GM06990 (cell line): Measurements from ENCODE around the gene CD19.
A peak's percentile ranks its signal among the peaks of the same experiment; 100 is the strongest.

Source experiments
- DNase-seq: peaks from one replicate; pipeline ENCODE4 v3.0.0-alpha.2; 2011; ENCODE audit not compliant: insufficient read length; ENCODE audit errors: extremely low read depth
- H3K27me3 ChIP-seq: replicated peaks from 2 replicates; pipeline ENCODE4 v1.6.0; 2011; ENCODE audit warnings: low read length; ENCODE audit not compliant: control insufficient read depth, insufficient read depth
- H3K36me3 ChIP-seq: 2 replicates; pipeline ENCODE4 v1.5.1; 2011; ENCODE audit warnings: low read length; ENCODE audit not compliant: control insufficient read depth, insufficient read depth
- H3K4me3 ChIP-seq: replicated peaks from 2 replicates; pipeline ENCODE4 v1.5.1; 2011; ENCODE audit warnings: low read depth, mild to moderate bottlenecking, control low read depth, low read length
- TF ChIP-seq, protein P1 (sequence below): IDR thresholded peaks from 2 replicates; pipeline ENCODE4 v1.5.1; 2011; ENCODE audit warnings: low read length, control low read depth, mild to moderate bottlenecking, inconsistent platforms; ENCODE audit not compliant: insufficient read depth, poor library complexity, severe bottlenecking

Gene CD19

DNA sequence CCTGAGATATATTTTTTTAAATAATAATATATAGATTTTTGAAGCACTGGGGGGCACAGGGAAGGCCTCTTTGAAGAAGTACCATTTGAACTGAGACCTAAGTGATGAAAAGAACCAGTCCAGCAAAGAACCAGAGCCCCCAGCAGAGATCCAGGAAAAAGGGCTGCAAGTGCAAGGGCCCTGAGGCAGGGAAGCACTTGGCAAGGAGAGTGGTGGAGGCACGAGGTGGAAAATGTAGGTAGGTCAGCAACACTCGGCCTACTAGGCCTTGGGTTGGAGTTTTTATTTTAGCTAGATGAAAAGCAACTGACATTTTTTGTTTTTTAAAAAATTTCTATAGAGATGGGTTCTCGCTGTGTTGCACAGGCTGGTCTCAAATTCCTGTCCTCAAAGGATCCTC, 1.6 kb upstream of the CD19 start:
- TF ChIP-seq, protein P1, sequence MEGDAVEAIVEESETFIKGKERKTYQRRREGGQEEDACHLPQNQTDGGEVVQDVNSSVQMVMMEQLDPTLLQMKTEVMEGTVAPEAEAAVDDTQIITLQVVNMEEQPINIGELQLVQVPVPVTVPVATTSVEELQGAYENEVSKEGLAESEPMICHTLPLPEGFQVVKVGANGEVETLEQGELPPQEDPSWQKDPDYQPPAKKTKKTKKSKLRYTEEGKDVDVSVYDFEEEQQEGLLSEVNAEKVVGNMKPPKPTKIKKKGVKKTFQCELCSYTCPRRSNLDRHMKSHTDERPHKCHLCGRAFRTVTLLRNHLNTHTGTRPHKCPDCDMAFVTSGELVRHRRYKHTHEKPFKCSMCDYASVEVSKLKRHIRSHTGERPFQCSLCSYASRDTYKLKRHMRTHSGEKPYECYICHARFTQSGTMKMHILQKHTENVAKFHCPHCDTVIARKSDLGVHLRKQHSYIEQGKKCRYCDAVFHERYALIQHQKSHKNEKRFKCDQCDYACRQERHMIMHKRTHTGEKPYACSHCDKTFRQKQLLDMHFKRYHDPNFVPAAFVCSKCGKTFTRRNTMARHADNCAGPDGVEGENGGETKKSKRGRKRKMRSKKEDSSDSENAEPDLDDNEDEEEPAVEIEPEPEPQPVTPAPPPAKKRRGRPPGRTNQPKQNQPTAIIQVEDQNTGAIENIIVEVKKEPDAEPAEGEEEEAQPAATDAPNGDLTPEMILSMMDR = no peak
- Histone ChIP-seq H3K36me3 (peaks cover 9% of the 10 kb centered on the region), H3K27me3 (no peaks in the 10 kb centered on the region), H3K4me3 (no peak overlapping the region)
- DNase-seq = no peak

DNA sequence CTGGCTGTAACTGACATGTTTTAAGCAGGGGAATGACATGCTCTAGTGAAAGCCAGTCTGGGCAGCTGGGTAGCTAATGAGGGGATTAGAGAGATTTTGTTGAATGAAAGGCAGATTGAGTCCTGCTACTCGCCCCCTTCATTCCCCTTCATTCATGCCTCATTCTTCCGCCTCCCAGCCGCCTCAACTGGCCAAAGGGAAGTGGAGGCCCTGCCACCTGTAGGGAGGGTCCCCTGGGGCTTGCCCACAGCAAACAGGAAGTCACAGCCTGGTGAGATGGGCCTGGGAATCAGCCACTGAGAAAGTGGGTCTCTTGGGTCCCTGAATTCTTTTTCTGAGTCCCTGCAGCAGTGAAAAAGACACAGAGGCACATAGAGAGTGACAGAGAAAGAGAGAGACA, 1.1 kb upstream of the CD19 start:
- no peak overlapping the region; the same call in 1 of the 2 replicates for H3K4me3 ChIP-seq
- peaks cover 11% of the 10 kb centered on the region for H3K36me3 ChIP-seq
- peak; percentile 49 for DNase-seq
- H3K27me3 ChIP-seq = no peaks in the 10 kb centered on the region
- TF ChIP-seq, protein P1 = no peak

DNA sequence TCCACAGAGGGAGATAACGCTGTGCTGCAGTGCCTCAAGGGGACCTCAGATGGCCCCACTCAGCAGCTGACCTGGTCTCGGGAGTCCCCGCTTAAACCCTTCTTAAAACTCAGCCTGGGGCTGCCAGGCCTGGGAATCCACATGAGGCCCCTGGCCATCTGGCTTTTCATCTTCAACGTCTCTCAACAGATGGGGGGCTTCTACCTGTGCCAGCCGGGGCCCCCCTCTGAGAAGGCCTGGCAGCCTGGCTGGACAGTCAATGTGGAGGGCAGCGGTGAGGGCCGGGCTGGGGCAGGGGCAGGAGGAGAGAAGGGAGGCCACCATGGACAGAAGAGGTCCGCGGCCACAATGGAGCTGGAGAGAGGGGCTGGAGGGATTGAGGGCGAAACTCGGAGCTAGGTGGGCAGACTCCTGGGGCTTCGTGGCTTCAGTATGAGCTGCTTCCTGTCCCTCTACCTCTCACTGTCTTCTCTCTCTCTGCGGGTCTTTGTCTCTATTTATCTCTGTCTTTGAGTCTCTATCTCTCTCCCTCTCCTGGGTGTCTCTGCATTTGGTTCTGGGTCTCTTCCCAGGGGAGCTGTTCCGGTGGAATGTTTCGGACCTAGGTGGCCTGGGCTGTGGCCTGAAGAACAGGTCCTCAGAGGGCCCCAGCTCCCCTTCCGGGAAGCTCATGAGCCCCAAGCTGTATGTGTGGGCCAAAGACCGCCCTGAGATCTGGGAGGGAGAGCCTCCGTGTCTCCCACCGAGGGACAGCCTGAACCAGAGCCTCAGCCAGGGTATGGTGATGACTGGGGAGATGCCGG, 769 bp downstream of the CD19 start:
- DNase-seq = no peak
- no peaks in the 10 kb centered on the region for H3K27me3 ChIP-seq
- H3K36me3 ChIP-seq = peaks cover 21% of the 10 kb centered on the region
- H3K4me3 ChIP-seq = peak overlapping the region; percentile 88
- TF ChIP-seq, protein P1 = peak; percentile 30

DNA sequence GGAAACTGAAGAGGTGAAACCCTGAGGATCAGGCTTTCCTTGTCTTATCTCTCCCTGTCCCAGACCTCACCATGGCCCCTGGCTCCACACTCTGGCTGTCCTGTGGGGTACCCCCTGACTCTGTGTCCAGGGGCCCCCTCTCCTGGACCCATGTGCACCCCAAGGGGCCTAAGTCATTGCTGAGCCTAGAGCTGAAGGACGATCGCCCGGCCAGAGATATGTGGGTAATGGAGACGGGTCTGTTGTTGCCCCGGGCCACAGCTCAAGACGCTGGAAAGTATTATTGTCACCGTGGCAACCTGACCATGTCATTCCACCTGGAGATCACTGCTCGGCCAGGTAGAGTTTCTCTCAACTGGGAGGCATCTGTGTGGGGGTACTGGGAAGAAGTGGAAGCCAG, 1.4 kb downstream of the CD19 start:
- TF ChIP-seq, protein P1 = no peak
- no peak for DNase-seq
- H3K36me3 ChIP-seq = peaks cover 24% of the 10 kb centered on the region
- H3K27me3 ChIP-seq = no peaks in the 10 kb centered on the region
- peak overlapping the region; percentile 88 for H3K4me3 ChIP-seq

DNA sequence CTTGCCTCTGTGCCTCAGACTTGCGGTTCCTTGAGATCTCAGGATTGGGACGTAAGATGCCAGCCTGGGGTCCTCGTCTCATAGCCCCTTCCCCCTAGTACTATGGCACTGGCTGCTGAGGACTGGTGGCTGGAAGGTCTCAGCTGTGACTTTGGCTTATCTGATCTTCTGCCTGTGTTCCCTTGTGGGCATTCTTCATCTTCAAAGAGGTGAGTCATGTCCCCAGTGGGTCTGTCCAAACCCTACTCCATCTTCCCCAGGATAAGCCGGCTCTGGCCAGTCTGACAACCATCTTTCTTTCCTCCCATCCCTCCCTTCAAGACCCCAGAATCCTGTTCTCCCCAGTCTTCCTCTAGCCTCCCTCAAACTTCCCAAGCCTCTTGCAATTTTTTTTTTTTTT, 3.6 kb downstream of the CD19 start:
- Histone ChIP-seq H3K4me3 (no peak overlapping the region), H3K36me3 (peaks cover 34% of the 10 kb centered on the region), H3K27me3 (no peaks in the 10 kb centered on the region)
- TF ChIP-seq, protein P1 = no peak
- no peak for DNase-seq
